NCI-H345 treated with DMSO at 0.1 percent for 48 hours (cell line): ENCODE data around the gene PVALEF.
"Not testable (repeated sequence)": the region's sequence is repeated elsewhere in the genome, so short reads cannot be mapped to it uniquely, and the experiment has no call there.

ENCODE experiments used
- DNase-seq: peaks from one replicate; lab custom pipeline; 2025; ENCODE audit not compliant: unreplicated experiment; lab: John Stamatoyannopoulos, UW

The PVALEF gene

GRCh38 chr17:81143717-81144422 is 21.4 kb upstream of the PVALEF start:
- no peak for DNase-seq

GRCh38 chr17:81144423-81144781 is 20.9 kb upstream of the PVALEF start:
- no peak for DNase-seq

DNA sequence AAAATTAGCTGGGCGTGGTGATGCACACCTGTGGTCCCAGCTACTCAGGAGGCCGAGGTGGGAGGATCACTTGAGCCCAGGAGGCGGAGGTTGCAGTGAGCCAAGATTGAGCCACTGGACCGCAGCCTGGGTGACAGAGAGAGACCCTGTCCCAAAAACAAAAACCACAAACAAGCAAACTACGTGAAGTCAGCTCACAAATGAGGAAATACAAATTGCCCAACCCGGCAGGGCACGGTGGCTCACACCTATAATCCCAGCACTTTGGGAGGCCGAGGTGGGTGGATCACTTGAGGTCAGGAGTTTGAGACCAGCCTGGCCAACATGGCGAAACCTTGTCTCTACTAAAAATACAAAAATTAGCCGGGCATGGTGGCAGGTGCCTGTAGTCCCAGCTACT is 19.1 kb upstream of the PVALEF start:
- not testable (repeated sequence) for DNase-seq

- no peak for DNase-seq
These were observed 17.6 kb upstream of the PVALEF start for GRCh38 chr17:81147701-81148100.

DNA sequence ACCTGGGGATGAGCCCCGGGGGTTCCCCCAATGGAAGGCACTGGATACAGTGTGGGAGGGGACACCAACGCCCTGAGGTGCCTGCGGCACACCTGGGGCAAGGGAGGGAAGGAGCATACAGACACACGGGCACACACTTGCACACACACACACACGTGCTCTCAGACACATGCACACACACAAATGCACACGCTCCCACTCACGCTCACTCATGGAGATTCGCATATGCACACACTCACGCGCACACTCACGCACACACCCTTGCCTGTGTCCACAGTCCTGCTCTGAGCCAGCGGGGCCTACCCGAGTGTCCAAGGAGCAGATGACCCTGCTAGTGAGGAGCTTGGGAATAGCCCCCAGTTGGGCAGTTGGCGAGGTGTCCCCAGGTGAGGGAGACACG is 16.7 kb upstream of the PVALEF start:
- no peak for DNase-seq

- DNase-seq, result no peak
These were observed 16.2 kb upstream of the PVALEF start for GRCh38 chr17:81148986-81149533.

DNA sequence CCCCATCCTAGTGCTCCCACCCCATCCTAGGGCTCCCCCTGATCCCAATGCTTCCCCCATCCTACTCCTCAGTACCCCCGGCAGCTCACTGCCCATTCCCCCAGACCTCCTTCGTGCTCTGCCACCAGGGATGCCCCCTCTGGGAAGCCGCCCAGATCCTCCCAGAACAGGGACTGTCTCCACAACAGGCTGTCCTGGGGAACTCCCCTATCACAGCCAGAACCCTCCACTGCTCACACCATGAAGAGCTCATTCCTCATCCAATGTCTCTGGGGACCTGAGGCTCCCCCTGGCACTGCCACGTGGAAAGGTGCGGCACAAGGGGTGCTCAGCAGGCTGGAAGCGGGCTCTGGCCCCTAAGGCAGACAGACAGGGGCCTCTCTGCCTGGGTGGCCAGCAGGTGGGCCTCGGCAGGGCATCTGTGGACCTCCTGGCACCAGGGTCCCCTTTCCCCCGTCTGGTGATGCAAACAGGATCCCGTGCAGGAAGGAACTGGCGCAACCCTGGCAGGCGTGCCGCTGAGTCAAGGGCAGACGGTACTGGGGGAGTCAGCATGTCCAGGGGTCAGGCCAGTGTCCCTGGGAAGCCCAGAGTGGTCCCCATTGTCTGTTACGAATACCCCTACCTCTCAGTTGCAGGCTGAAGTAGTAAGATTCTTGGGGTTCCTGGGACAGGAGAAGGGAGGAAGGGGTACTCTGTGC is 14.8 kb upstream of the PVALEF start:
- no peak for DNase-seq

GRCh38 chr17:81151278-81151677 is 14.0 kb upstream of the PVALEF start:
- no peak for DNase-seq

DNA sequence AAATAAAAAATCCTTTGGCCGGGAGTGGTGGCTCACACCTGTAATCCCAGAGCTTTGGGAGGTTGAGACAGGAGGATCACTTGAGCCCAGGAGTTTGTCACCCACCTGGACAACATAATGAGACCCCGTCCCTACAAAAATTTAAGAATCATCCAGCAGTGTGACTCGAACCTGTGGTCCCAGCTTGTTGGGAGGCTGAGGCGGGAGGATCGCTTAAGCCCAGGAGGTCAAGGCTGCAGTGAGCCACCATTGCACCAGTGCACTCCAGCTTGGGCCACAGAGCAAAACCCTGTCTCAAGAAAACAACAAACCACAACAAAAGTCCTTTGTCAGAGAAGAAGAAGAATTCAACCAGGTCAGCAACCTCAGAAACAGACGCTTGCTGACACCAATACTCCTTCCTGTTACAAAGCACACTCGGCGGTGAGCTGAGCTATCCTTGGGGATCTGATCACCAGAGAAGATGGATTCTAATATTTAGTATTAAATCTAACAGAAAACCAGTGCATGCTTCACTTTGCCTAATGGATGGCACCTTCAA is 12.9 kb upstream of the PVALEF start:
- DNase-seq, result no peak

DNA sequence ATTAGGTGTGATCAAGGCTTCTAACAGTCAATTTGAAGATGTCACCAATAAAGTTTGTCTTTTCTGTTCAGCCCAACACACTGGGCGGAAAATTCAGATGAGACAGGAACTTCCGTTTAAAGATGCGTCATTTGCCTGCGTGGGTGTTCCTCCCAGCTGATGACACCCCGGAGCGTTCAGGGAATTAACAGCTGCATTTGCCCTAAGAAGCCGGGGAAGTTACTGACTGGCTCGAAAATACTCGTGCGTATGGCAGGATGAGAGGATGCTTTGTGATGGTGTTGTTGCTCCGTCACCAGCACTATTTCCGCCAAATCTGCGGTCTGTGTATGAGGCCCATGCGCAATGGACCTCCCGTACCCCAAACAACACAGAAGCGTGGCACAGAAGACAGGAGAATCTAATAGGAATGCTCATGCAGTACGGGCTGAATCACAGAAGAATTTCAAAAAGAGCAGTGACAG is 11.9 kb upstream of the PVALEF start:
- DNase-seq, result no peak

DNA sequence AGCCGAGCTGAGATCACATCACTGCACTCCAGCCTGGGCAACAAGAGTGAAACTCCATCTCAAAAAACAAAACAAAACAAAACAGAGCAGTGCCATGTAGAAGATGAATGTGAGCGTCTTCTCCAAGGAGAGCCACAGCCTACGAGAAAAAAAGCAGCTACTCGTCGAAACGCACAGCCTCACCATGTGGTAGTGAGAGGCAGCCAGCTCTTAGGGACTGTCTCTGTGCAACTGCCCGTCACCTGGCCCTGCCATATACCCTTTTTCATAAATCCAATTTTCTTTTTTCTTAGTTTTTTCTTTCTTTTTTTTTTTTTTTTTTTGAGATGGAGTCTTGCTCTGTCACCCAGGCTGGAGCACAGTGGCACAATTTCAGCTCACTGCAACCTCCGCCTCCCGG is 11.3 kb upstream of the PVALEF start:
- DNase-seq, result not testable (repeated sequence)

DNA sequence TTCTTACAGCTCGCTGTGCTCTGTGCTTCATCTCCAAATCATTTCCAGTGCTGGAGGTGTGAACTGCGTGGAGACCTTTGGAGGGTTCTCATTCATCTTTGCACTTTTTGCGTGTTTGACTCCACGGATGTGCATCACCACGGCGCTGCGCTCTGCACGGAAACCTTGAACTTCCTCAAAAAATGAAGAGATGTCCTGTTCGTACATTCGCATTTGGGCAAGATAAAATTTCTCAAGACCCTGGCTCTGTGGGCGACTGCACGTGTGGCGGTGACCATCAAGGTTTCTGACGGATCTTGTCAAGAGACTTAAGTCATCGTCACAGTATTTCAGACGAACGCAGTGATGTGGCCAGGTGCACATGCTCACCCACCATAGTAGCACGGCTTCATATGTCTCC is 10.3 kb upstream of the PVALEF start:
- DNase-seq, result no peak

DNA sequence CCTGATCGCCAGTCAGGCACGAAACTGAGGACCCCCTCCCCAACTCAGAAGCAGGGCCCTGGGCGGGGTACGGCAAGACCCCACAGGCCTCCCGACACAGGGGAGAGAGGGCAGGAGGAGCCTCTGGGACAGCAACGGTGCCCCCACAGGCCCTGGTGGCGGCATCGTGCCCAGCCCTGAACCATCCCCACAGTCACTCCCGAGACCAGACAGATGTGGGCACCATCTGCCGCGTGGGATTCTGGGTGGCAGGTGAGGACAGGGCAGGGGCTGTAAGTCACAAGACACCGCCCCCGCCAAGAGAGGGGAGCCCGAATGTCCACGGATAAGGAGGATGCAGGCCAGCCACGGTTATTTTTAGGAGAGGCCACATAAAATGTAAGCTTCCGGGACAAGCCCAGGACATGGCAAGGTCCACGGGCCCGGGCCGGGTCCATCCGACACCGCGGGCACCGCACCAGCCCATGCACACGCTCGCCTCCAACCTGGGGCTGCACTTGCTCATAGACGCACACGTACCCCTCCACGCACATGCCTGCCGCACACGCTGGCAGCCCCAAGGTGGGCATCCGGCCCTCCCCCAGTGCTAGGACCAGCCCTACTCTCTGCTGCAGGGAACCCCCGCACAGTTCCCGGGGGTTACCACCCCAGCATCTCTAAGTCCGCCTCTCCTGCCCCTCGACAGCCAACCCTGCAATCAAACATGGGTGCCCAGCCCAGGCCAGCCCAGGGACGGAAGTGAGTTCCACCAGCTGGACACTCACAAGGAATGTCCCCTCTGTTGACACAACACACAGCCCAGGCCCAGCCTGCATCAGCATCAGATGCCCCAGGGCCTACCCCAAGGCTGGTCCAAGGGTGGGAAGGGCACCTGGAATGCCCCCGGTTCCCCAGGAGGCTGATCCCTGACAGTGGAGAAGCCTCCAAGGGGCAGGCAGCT is 8.2 kb upstream of the PVALEF start:
- no peak for DNase-seq

- no peak for DNase-seq
These were observed 7.2 kb upstream of the PVALEF start for GRCh38 chr17:81157848-81158687.

DNA sequence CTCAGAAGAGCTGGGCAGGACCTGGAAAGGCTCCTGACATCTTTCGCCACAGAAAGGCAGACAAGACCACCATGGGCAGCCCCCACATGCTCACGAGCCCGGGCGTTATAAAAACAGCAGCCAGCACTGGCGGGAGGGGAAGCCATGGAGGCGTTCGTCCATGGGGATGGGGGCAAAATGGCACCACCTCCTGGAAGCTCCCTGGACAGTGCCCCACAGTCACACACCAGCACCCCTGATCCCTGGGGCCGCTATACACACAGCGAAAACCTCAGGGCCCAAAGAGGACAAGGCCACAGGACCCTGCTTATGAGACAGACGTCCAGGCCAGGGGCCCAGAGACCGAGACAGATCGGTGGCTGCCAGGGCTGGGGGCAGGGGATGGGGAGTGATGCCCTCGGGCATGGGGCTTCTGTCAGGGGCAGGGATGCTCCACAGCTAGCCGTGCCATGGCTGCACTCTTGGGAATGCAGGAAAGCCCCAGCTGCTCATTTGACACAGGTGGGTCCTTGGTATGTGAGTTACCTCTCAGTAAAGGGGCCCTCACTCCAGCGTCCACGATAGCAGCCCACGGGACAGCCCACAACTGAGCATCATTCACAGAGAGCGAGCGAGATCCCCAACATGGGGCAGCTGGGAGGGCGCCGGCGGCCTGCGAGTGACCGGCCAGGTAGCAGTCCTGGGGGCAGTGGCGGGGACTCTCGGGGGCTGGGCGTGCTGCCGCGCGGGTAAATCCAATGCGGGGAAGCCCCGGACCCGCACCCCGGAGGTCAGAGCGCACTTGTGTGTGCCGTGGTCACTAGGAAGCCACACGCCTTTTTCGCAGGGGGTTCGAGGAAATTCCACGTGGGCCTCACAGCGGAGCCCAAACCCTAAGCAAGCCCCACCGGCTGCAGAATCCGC is 6.4 kb upstream of the PVALEF start:
- no peak for DNase-seq

- no peak for DNase-seq
These were observed 5.6 kb upstream of the PVALEF start for GRCh38 chr17:81159611-81160265.

DNA sequence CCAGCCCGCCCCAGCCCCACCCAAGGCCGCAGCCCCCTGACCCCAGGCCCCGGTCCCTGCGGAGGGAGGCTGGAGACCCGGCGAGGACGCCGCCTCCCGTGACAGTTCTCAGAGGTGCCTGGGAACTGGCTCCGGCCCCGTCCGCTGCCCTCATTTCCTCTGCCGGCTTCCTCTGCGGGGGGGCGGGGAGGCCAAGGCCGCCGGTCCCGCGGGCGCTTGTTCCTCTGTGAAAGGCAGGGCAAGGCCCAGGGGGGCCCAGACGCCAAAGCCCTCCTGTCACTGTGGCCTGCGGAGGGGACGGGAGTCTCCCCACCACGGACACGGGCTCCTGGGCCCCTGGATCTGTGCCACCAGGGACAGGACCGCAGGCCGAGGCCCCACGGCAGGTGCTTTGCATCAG is 5.0 kb upstream of the PVALEF start:
- DNase-seq, result no peak

DNA sequence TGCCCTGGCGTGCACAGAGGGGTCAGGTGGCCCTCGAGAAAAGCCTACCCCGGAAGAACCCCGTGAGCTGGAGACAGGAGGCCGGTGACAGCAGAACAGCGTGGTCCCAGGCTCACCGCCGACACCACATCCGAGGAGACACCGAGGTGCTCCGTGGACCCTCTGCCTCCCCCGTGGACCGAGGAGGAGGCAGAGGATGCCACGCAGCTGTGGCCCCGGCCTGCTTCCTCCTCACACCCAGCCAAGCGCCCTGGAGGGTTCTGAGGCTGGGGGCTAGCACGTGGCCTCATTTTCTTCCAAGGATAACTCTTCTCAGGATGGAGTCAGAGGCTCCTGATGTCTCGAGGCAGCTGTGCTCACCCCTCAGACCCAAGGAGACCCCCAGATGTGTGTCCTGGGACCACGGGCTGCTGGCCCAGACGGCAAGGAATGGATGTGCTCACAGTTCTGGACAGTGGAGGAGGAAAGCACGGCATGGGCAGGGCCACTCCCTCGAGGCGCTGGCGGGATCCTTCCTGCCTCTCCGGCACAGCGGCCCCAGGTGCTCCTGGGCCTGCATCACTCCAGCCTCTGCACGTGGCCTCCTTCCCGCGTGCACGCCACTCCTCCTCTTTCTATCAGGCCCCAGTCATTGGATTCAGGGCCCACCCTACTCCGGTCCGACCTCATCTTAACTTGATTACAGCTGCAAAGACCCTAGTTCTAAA is 4.4 kb upstream of the PVALEF start:
- no peak for DNase-seq
